GM23338 (cell line): ENCODE results near the gene RPS6KA4. TPM values are rescaled to one million over a fixed set of nuclear protein-coding genes. Genes with fewer than 3 reads are reported as not detected.

Experiments
- ATAC-seq: fragments of 200-7000 bp; cut with Tn5 transposase; 3 replicates; pipeline ENCODE4 v1.9.1; 2020
- DNase-seq: peaks from one replicate; pipeline ENCODE4 v3.0.0-alpha.2; 2015; ENCODE audit warnings: low spot score
- H2AFZ ChIP-seq: fragments of 200-600 bp; sonication (generic); 2 replicates; pipeline ENCODE4 v1.8.0; 2016; ENCODE audit warnings: antibody characterized with exemption, mild to moderate bottlenecking, moderate library complexity
- H3F3A ChIP-seq: fragments of 200-600 bp; sonication (generic); replicated peaks from 2 replicates; pipeline ENCODE4 v1.8.0; 2017; ENCODE audit warnings: antibody characterized with exemption, mixed run types, low read depth
- H3K27ac ChIP-seq: fragments of 200-600 bp; sonication (generic); 2 replicates; pipeline ENCODE4 v1.6.1; 2016; ENCODE audit warnings: low read depth
- H3K27me3 ChIP-seq: fragments of 200-600 bp; sonication (generic); 2 replicates; pipeline ENCODE4 v1.8.0; 2016; ENCODE audit warnings: mild to moderate bottlenecking, mixed run types, moderate library complexity; ENCODE audit not compliant: insufficient read depth
- H3K36me3 ChIP-seq: fragments of 200-600 bp; sonication (generic); 2 replicates; pipeline ENCODE4 v1.8.0; 2016; ENCODE audit warnings: mild to moderate bottlenecking; ENCODE audit not compliant: insufficient read depth
- H3K4me1 ChIP-seq: fragments of 200-600 bp; sonication (generic); 2 replicates; pipeline ENCODE4 v1.8.0; 2016; ENCODE audit warnings: mild to moderate bottlenecking, moderate library complexity; ENCODE audit not compliant: insufficient read depth
- H3K4me2 ChIP-seq: fragments of 200-600 bp; sonication (generic); 2 replicates; pipeline ENCODE4 v1.7.1; 2017; ENCODE audit warnings: mixed run types
- H3K4me3 ChIP-seq: fragments of 200-600 bp; sonication (generic); 2 replicates; pipeline ENCODE4 v1.6.1; 2016; ENCODE audit warnings: mixed run types
- H3K79me2 ChIP-seq: fragments of 200-600 bp; sonication (generic); replicated peaks from 2 replicates; pipeline ENCODE4 v1.8.0; 2017; ENCODE audit warnings: mild to moderate bottlenecking; ENCODE audit not compliant: insufficient read depth
- H3K9me2 ChIP-seq: fragments of 200-600 bp; sonication (generic); 2 replicates; pipeline ENCODE4 v1.8.0; 2017; ENCODE audit not compliant: insufficient read depth
- H4K20me1 ChIP-seq: fragments of 200-600 bp; sonication (generic); replicated peaks from 2 replicates; pipeline ENCODE4 v1.8.0; 2017; ENCODE audit warnings: mild to moderate bottlenecking; ENCODE audit not compliant: insufficient read depth
- H3K27ac Mint-ChIP-seq: 2 replicates; pipeline ENCODE4 v1.8.0; 2020; ENCODE audit warnings: inconsistent platforms, mild to moderate bottlenecking, moderate library complexity, mixed read lengths
- H3K27me3 Mint-ChIP-seq: 3 replicates; pipeline ENCODE4 v1.8.0; 2022; ENCODE audit warnings: low read depth, mild to moderate bottlenecking, moderate library complexity, mixed read lengths, inconsistent platforms; ENCODE audit not compliant: insufficient read depth, poor library complexity
- H3K36me3 Mint-ChIP-seq: 3 replicates; pipeline ENCODE4 v1.8.0; 2021; ENCODE audit warnings: low read depth, mild to moderate bottlenecking, inconsistent platforms, moderate library complexity, mixed read lengths
- H3K4me1 Mint-ChIP-seq: 3 replicates; pipeline ENCODE4 v1.8.0; 2020; ENCODE audit warnings: mild to moderate bottlenecking, inconsistent platforms, mixed read lengths
- H3K4me3 Mint-ChIP-seq: 3 replicates; pipeline ENCODE4 v1.8.0; 2021; ENCODE audit warnings: moderate library complexity, mild to moderate bottlenecking, inconsistent platforms, mixed read lengths
- H3K9me3 Mint-ChIP-seq: 3 replicates; pipeline ENCODE4 v1.8.0; 2020; ENCODE audit warnings: moderate library complexity, mild to moderate bottlenecking, inconsistent platforms, mixed read lengths
- CREB1 ChIP-seq: fragments of 250-450 bp; sonication (Bioruptor Pico); IDR thresholded peaks from 2 replicates; pipeline ENCODE4 v1.5.0; 2020; ENCODE audit warnings: low read depth, mild to moderate bottlenecking, moderate library complexity
- EZH2 ChIP-seq: fragments of 200-600 bp; sonication (generic); IDR thresholded peaks from one replicate; pipeline ENCODE4 v1.8.0; 2017; ENCODE audit warnings: antibody characterized with exemption, mild to moderate bottlenecking, low read depth; ENCODE audit not compliant: unreplicated experiment
- EZH2phosphoT487 ChIP-seq: fragments of 200-600 bp; sonication (generic); IDR thresholded peaks from one replicate; pipeline ENCODE4 v1.8.1; 2018; ENCODE audit warnings: antibody characterized with exemption; ENCODE audit not compliant: unreplicated experiment
- NANOG ChIP-seq: IDR thresholded peaks from 2 replicates; pipeline ENCODE4 v1.6.1; 2016; ENCODE audit warnings: antibody characterized with exemption, borderline replicate concordance
- STAT1 ChIP-seq: IDR thresholded peaks from one replicate; pipeline ENCODE4 v1.6.1; 2016; ENCODE audit warnings: antibody characterized with exemption; ENCODE audit not compliant: unreplicated experiment
- ZNF114 ChIP-seq: fragments of 250-450 bp; sonication (Bioruptor Pico); IDR thresholded peaks from 2 replicates; pipeline ENCODE4 v1.5.0; 2020; ENCODE audit warnings: mild to moderate bottlenecking, moderate library complexity
- ZNF331 ChIP-seq: fragments of 250-450 bp; sonication (Bioruptor Pico); IDR thresholded peaks from 2 replicates; pipeline ENCODE4 v1.5.0; 2020; ENCODE audit warnings: low read depth, mild to moderate bottlenecking, moderate library complexity
- polyA plus RNA-seq: library from polyadenylated mRNA; unstranded; fragments of >200 nt; fragmentation: Nextera tagmentation; extraction: Ambion mirVana; gene quantifications from 2 replicates; pipeline ENCODE4 v1.2.1, GENCODE V29; 2016
- total RNA-seq: library from RNA; depleted of rRNA; stranded (reverse); fragments of >200 nt; shearing (Covaris generic); gene quantifications from 2 replicates; pipeline ENCODE4 v1.2.3, GENCODE V29; 2014
- TF ChIP-seq, protein P1 (sequence below): IDR thresholded peaks from one replicate; pipeline ENCODE4 v1.6.1; 2018; ENCODE audit warnings: antibody characterized with exemption; ENCODE audit not compliant: unreplicated experiment
- TF ChIP-seq, protein P2 (sequence below): fragments of 250-450 bp; sonication (Bioruptor Pico); IDR thresholded peaks from 2 replicates; pipeline ENCODE4 v1.5.0; 2020; ENCODE audit warnings: mild to moderate bottlenecking, moderate library complexity
- TF ChIP-seq, protein P3 (sequence below), 2 experiments: fragments of 200-600 bp in 1 of 2; sonication (generic) in 1 of 2; conservative IDR thresholded peaks; 2 replicates each; pipeline versions ENCODE4 v1.5.1 to v1.6.1; 2016 to 2017; ENCODE audit warnings: antibody characterized with exemption in 2 of 2, low read depth in 2 of 2, mild to moderate bottlenecking in 2 of 2, moderate library complexity in 1 of 2

The RPS6KA4 gene
- total and polyA plus RNA-seq, 2 experiments from 2014 or later = 3.5 to 19.9 TPM

DNA sequence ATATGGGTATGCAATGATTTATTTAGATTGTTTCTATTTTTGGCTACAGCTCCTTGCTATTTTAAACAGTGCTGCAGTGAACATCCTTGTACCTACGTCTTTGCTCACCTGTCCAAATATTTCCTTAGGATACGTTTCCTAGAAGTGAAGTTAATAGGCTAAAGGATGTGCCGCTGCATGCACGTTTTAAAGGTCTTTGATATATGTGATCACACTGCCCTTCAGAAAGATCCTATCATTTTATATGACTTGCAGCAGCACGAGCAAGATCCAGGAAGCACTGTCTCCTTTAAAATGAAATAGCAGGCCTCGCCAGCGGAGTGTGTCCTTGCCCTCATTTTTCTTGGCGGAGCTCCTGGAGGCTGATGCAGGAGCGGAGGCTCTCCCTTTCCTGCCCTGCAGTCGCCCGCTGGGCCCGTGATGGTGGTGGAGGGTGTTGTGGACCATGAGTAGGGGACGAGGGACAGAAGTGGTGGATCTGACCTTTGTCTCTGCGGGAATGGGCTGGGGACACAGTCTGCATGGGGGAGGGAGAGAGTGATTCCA is 19.4 kb downstream of the RPS6KA4 start:
- no peaks in the 10 kb centered on the region for H3K36me3 ChIP-seq
- no peaks in the 10 kb centered on the region for H3K27me3 ChIP-seq
- no peak overlapping the region for H3K4me2 ChIP-seq
- DNase-seq = no peak
- H3K4me1 Mint-ChIP-seq = peaks cover 4% of the 10 kb centered on the region; the same call in 2 of the 3 replicates
- H3K36me3 Mint-ChIP-seq = no peaks in the 10 kb centered on the region
- H3K27ac ChIP-seq = no peak overlapping the region
- TF ChIP-seq EZH2 = no peak
- TF ChIP-seq EZH2phosphoT487 = no peak
- TF ChIP-seq, protein P1, sequence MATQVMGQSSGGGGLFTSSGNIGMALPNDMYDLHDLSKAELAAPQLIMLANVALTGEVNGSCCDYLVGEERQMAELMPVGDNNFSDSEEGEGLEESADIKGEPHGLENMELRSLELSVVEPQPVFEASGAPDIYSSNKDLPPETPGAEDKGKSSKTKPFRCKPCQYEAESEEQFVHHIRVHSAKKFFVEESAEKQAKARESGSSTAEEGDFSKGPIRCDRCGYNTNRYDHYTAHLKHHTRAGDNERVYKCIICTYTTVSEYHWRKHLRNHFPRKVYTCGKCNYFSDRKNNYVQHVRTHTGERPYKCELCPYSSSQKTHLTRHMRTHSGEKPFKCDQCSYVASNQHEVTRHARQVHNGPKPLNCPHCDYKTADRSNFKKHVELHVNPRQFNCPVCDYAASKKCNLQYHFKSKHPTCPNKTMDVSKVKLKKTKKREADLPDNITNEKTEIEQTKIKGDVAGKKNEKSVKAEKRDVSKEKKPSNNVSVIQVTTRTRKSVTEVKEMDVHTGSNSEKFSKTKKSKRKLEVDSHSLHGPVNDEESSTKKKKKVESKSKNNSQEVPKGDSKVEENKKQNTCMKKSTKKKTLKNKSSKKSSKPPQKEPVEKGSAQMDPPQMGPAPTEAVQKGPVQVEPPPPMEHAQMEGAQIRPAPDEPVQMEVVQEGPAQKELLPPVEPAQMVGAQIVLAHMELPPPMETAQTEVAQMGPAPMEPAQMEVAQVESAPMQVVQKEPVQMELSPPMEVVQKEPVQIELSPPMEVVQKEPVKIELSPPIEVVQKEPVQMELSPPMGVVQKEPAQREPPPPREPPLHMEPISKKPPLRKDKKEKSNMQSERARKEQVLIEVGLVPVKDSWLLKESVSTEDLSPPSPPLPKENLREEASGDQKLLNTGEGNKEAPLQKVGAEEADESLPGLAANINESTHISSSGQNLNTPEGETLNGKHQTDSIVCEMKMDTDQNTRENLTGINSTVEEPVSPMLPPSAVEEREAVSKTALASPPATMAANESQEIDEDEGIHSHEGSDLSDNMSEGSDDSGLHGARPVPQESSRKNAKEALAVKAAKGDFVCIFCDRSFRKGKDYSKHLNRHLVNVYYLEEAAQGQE = no peak
- no peak for TF ChIP-seq STAT1
- TF ChIP-seq, protein P2, sequence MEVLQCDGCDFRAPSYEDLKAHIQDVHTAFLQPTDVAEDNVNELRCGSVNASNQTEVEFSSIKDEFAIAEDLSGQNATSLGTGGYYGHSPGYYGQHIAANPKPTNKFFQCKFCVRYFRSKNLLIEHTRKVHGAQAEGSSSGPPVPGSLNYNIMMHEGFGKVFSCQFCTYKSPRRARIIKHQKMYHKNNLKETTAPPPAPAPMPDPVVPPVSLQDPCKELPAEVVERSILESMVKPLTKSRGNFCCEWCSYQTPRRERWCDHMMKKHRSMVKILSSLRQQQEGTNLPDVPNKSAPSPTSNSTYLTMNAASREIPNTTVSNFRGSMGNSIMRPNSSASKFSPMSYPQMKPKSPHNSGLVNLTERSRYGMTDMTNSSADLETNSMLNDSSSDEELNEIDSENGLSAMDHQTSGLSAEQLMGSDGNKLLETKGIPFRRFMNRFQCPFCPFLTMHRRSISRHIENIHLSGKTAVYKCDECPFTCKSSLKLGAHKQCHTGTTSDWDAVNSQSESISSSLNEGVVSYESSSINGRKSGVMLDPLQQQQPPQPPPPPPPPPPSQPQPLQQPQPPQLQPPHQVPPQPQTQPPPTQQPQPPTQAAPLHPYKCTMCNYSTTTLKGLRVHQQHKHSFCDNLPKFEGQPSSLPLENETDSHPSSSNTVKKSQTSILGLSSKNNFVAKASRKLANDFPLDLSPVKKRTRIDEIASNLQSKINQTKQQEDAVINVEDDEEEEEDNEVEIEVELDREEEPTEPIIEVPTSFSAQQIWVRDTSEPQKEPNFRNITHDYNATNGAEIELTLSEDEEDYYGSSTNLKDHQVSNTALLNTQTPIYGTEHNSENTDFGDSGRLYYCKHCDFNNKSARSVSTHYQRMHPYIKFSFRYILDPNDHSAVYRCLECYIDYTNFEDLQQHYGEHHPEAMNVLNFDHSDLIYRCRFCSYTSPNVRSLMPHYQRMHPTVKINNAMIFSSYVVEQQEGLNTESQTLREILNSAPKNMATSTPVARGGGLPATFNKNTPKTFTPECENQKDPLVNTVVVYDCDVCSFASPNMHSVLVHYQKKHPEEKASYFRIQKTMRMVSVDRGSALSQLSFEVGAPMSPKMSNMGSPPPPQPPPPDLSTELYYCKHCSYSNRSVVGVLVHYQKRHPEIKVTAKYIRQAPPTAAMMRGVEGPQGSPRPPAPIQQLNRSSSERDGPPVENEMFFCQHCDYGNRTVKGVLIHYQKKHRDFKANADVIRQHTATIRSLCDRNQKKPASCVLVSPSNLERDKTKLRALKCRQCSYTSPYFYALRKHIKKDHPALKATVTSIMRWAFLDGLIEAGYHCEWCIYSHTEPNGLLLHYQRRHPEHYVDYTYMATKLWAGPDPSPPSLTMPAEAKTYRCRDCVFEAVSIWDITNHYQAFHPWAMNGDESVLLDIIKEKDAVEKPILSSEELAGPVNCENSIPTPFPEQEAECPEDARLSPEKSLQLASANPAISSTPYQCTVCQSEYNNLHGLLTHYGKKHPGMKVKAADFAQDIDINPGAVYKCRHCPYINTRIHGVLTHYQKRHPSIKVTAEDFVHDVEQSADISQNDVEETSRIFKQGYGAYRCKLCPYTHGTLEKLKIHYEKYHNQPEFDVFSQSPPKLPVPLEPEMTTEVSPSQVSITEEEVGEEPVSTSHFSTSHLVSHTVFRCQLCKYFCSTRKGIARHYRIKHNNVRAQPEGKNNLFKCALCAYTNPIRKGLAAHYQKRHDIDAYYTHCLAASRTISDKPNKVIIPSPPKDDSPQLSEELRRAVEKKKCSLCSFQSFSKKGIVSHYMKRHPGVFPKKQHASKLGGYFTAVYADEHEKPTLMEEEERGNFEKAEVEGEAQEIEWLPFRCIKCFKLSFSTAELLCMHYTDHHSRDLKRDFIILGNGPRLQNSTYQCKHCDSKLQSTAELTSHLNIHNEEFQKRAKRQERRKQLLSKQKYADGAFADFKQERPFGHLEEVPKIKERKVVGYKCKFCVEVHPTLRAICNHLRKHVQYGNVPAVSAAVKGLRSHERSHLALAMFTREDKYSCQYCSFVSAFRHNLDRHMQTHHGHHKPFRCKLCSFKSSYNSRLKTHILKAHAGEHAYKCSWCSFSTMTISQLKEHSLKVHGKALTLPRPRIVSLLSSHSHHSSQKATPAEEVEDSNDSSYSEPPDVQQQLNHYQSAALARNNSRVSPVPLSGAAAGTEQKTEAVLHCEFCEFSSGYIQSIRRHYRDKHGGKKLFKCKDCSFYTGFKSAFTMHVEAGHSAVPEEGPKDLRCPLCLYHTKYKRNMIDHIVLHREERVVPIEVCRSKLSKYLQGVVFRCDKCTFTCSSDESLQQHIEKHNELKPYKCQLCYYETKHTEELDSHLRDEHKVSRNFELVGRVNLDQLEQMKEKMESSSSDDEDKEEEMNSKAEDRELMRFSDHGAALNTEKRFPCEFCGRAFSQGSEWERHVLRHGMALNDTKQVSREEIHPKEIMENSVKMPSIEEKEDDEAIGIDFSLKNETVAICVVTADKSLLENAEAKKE (CRISPR knock-in tag) = no peak
- TF ChIP-seq, protein P3, sequence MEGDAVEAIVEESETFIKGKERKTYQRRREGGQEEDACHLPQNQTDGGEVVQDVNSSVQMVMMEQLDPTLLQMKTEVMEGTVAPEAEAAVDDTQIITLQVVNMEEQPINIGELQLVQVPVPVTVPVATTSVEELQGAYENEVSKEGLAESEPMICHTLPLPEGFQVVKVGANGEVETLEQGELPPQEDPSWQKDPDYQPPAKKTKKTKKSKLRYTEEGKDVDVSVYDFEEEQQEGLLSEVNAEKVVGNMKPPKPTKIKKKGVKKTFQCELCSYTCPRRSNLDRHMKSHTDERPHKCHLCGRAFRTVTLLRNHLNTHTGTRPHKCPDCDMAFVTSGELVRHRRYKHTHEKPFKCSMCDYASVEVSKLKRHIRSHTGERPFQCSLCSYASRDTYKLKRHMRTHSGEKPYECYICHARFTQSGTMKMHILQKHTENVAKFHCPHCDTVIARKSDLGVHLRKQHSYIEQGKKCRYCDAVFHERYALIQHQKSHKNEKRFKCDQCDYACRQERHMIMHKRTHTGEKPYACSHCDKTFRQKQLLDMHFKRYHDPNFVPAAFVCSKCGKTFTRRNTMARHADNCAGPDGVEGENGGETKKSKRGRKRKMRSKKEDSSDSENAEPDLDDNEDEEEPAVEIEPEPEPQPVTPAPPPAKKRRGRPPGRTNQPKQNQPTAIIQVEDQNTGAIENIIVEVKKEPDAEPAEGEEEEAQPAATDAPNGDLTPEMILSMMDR (conservative IDR thresholded peaks at IDR 0.05; ENCODE audit: low read depth in 2 of 2) = no peak
- TF ChIP-seq CREB1 (CRISPR knock-in tag) = no peak
- TF ChIP-seq NANOG = no peak
- no peak for TF ChIP-seq ZNF331
- TF ChIP-seq ZNF114 (CRISPR knock-in tag) = no peak
- H3K9me3 Mint-ChIP-seq = no peaks in the 10 kb centered on the region
- no peak overlapping the region for H3K4me3 ChIP-seq
- no peaks in the 10 kb centered on the region for H3K79me2 ChIP-seq
- H2AFZ ChIP-seq = no peak overlapping the region
- H3K9me2 ChIP-seq = no peaks in the 10 kb centered on the region
- peaks cover 5% of the 10 kb centered on the region for H3K4me1 ChIP-seq
- H3F3A ChIP-seq = peaks cover 14% of the 10 kb centered on the region
- ATAC-seq = no peak
- no peak overlapping the region for H3K27ac Mint-ChIP-seq
- H4K20me1 ChIP-seq = no peaks in the 10 kb centered on the region
- peaks cover 6% of the 10 kb centered on the region for H3K27me3 Mint-ChIP-seq
- H3K4me3 Mint-ChIP-seq = no peak overlapping the region
